ENCODE measurements around the gene HPSE2. TPM values are rescaled to one million over a fixed set of nuclear protein-coding genes. Genes with fewer than 3 reads are reported as not detected.

The HPSE2 gene
- total RNA-seq, 1 donor from 2014 or later, result under 0.01 TPM

- Histone ChIP-seq H3K4me1 (ENCODE audit: control insufficient read depth in 3 of 3, insufficient read depth in 3 of 3, low read length in 3 of 3) (no peaks in the 10 kb centered on the region), H3K9me3 (ENCODE audit: control insufficient read depth in 3 of 3, low read length in 3 of 3) (no peaks in the 10 kb centered on the region), H3K9ac (ENCODE audit: low read depth in 1 of 3, low read length in 3 of 3) (no peak overlapping the region), H3K4me3 (ENCODE audit: low read length in 3 of 3) (no peak overlapping the region), H3K27me3 (ENCODE audit: control insufficient read depth in 3 of 3, insufficient read depth in 3 of 3, low read length in 3 of 3) (no peaks in the 10 kb centered on the region), H3K27ac (ENCODE audit: low read depth, low read length) (no peak overlapping the region), H3K36me3 (ENCODE audit: control insufficient read depth in 3 of 3, insufficient read depth in 3 of 3, low read length in 3 of 3) (no peaks in the 10 kb centered on the region)
Measured at GRCh38 chr10:98623176-98623575, 612.5 kb downstream of the HPSE2 start.

GRCh38 chr10:98621630-98622029 is 614.0 kb downstream of the HPSE2 start:
- Histone ChIP-seq H3K27me3 (ENCODE audit: control insufficient read depth in 3 of 3, insufficient read depth in 3 of 3, low read length in 3 of 3) (no peaks in the 10 kb centered on the region), H3K27ac (ENCODE audit: low read depth, low read length) (no peak overlapping the region), H3K4me1 (ENCODE audit: control insufficient read depth in 3 of 3, insufficient read depth in 3 of 3, low read length in 3 of 3) (no peaks in the 10 kb centered on the region), H3K4me3 (ENCODE audit: low read length in 3 of 3) (no peak overlapping the region), H3K9me3 (ENCODE audit: control insufficient read depth in 3 of 3, low read length in 3 of 3) (no peaks in the 10 kb centered on the region), H3K36me3 (ENCODE audit: control insufficient read depth in 3 of 3, insufficient read depth in 3 of 3, low read length in 3 of 3) (no peaks in the 10 kb centered on the region), H3K9ac (ENCODE audit: low read depth in 1 of 3, low read length in 3 of 3) (no peak overlapping the region)

- Histone ChIP-seq H3K4me1 (ENCODE audit: control insufficient read depth in 3 of 3, insufficient read depth in 3 of 3, low read length in 3 of 3) (no peaks in the 10 kb centered on the region), H3K9me3 (ENCODE audit: control insufficient read depth in 3 of 3, low read length in 3 of 3) (no peaks in the 10 kb centered on the region), H3K36me3 (ENCODE audit: control insufficient read depth in 3 of 3, insufficient read depth in 3 of 3, low read length in 3 of 3) (no peaks in the 10 kb centered on the region), H3K27me3 (ENCODE audit: control insufficient read depth in 3 of 3, insufficient read depth in 3 of 3, low read length in 3 of 3) (no peaks in the 10 kb centered on the region), H3K27ac (ENCODE audit: low read depth, low read length) (no peak overlapping the region), H3K4me3 (ENCODE audit: low read length in 3 of 3) (no peak overlapping the region), H3K9ac (ENCODE audit: low read depth in 1 of 3, low read length in 3 of 3) (no peak overlapping the region)
Measured at GRCh38 chr10:98620503-98620902, 615.1 kb downstream of the HPSE2 start.

DNA sequence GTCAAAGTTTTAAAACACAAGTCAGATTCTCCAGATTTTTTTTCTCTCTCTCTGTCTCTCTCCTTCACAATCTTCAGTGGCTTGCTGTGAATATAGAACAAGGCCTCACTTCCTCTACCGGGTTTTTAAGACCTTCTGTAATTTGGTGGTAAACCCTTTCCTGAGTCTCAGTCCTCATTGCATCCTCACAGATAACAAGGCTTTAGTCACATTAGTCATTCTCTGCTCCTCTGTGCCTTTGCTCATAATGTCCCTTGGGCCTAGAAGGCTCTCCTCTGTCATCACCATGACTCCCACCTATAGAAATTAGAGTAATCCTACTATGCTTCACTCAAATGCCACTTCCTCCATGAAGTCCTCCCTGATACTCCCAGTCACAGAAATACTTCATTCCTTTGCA is 616.2 kb downstream of the HPSE2 start:
- Histone ChIP-seq H3K27ac (ENCODE audit: low read depth, low read length) (no peak overlapping the region), H3K9me3 (ENCODE audit: control insufficient read depth in 3 of 3, low read length in 3 of 3) (no peaks in the 10 kb centered on the region), H3K27me3 (ENCODE audit: control insufficient read depth in 3 of 3, insufficient read depth in 3 of 3, low read length in 3 of 3) (no peaks in the 10 kb centered on the region), H3K36me3 (ENCODE audit: control insufficient read depth in 3 of 3, insufficient read depth in 3 of 3, low read length in 3 of 3) (no peaks in the 10 kb centered on the region), H3K4me3 (ENCODE audit: low read length in 3 of 3) (no peak overlapping the region), H3K9ac (ENCODE audit: low read depth in 1 of 3, low read length in 3 of 3) (no peak overlapping the region), H3K4me1 (ENCODE audit: control insufficient read depth in 3 of 3, insufficient read depth in 3 of 3, low read length in 3 of 3) (no peaks in the 10 kb centered on the region)

GRCh38 chr10:98617906-98618520 is 617.6 kb downstream of the HPSE2 start:
- no peak overlapping the region for H3K4me3 ChIP-seq (ENCODE audit: low read length in 3 of 3)
- no peak overlapping the region for H3K9ac ChIP-seq (ENCODE audit: low read depth in 1 of 3, low read length in 3 of 3)
- no peaks in the 10 kb centered on the region for H3K36me3 ChIP-seq (ENCODE audit: control insufficient read depth in 3 of 3, insufficient read depth in 3 of 3, low read length in 3 of 3)
- H3K4me1 ChIP-seq (ENCODE audit: control insufficient read depth in 3 of 3, insufficient read depth in 3 of 3, low read length in 3 of 3), result peaks cover 0 to 5% (median 0%) of the 10 kb centered on the region in 3 donors
- no peaks in the 10 kb centered on the region for H3K27me3 ChIP-seq (ENCODE audit: control insufficient read depth in 3 of 3, insufficient read depth in 3 of 3, low read length in 3 of 3)
- H3K27ac ChIP-seq (ENCODE audit: low read depth, low read length), result no peak overlapping the region
- no peaks in the 10 kb centered on the region for H3K9me3 ChIP-seq (ENCODE audit: control insufficient read depth in 3 of 3, low read length in 3 of 3)

DNA sequence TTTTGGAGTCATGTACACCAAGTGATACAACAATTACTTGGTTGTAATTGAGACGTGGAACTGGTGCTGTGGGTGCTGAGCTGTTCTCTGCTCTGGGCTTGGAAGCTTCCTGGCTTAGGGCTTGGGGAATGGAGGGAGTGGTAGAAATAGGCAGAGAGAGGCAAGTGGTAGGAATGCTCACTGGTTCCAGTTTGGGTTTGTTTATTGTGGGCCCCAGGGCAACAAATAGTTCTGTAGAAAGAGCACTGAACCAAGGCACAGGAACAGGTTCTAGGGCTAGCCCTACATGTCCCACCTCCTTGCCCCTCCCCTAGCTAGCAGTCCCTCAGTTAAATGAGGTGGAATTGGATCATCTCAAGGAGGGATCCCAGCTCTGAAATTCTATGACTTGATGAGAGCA is 622.2 kb downstream of the HPSE2 start:
- Histone ChIP-seq H3K4me1 (ENCODE audit: control insufficient read depth in 3 of 3, insufficient read depth in 3 of 3, low read length in 3 of 3) (peaks cover 3 to 22% (median 9%) of the 10 kb centered on the region in 3 donors), H3K4me3 (ENCODE audit: low read length in 3 of 3) (no peak overlapping the region), H3K36me3 (ENCODE audit: control insufficient read depth in 3 of 3, insufficient read depth in 3 of 3, low read length in 3 of 3) (no peaks in the 10 kb centered on the region), H3K9me3 (ENCODE audit: control insufficient read depth in 3 of 3, low read length in 3 of 3) (no peaks in the 10 kb centered on the region), H3K9ac (ENCODE audit: low read depth in 1 of 3, low read length in 3 of 3) (no peak overlapping the region), H3K27me3 (ENCODE audit: control insufficient read depth in 3 of 3, insufficient read depth in 3 of 3, low read length in 3 of 3) (no peaks in the 10 kb centered on the region), H3K27ac (ENCODE audit: low read depth, low read length) (no peak overlapping the region)

DNA sequence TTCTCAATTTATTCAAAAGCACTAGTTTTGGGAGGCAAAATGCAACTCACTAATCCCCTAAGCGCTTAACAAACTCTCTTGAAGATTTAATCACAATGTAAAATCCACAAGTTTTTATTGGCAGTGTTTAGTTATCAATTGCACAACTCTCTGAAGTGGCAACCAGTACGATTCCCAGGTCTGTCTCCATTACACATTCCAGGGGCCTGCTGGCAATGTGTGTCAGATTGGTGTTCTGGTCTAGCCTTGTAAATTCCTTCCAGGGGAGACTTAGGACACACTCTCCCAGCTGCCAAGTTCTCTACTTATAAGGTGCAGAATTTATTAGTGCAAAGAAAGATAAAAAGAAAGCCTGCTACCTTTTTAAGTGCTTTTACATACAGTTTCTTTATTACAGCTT is 624.2 kb downstream of the HPSE2 start:
- Histone ChIP-seq H3K27me3 (ENCODE audit: control insufficient read depth in 3 of 3, insufficient read depth in 3 of 3, low read length in 3 of 3) (no peaks in the 10 kb centered on the region), H3K36me3 (ENCODE audit: control insufficient read depth in 3 of 3, insufficient read depth in 3 of 3, low read length in 3 of 3) (no peaks in the 10 kb centered on the region), H3K4me1 (ENCODE audit: control insufficient read depth in 3 of 3, insufficient read depth in 3 of 3, low read length in 3 of 3) (peaks cover 6 to 27% (median 14%) of the 10 kb centered on the region in 3 donors), H3K9me3 (ENCODE audit: control insufficient read depth in 3 of 3, low read length in 3 of 3) (no peaks in the 10 kb centered on the region), H3K4me3 (ENCODE audit: low read length in 3 of 3) (no peak overlapping the region), H3K9ac (ENCODE audit: low read depth in 1 of 3, low read length in 3 of 3) (no peak overlapping the region), H3K27ac (ENCODE audit: low read depth, low read length) (no peak overlapping the region)

- Histone ChIP-seq H3K9ac (ENCODE audit: low read depth in 1 of 3, low read length in 3 of 3) (no peak overlapping the region), H3K4me3 (ENCODE audit: low read length in 3 of 3) (no peak overlapping the region), H3K27ac (ENCODE audit: low read depth, low read length) (no peak overlapping the region), H3K9me3 (ENCODE audit: control insufficient read depth in 3 of 3, low read length in 3 of 3) (no peaks in the 10 kb centered on the region), H3K36me3 (ENCODE audit: control insufficient read depth in 3 of 3, insufficient read depth in 3 of 3, low read length in 3 of 3) (no peaks in the 10 kb centered on the region), H3K27me3 (ENCODE audit: control insufficient read depth in 3 of 3, insufficient read depth in 3 of 3, low read length in 3 of 3) (no peaks in the 10 kb centered on the region), H3K4me1 (ENCODE audit: control insufficient read depth in 3 of 3, insufficient read depth in 3 of 3, low read length in 3 of 3) (peaks cover 6 to 27% (median 14%) of the 10 kb centered on the region in 3 donors)
Measured at GRCh38 chr10:98610836-98611235, 624.8 kb downstream of the HPSE2 start.

DNA sequence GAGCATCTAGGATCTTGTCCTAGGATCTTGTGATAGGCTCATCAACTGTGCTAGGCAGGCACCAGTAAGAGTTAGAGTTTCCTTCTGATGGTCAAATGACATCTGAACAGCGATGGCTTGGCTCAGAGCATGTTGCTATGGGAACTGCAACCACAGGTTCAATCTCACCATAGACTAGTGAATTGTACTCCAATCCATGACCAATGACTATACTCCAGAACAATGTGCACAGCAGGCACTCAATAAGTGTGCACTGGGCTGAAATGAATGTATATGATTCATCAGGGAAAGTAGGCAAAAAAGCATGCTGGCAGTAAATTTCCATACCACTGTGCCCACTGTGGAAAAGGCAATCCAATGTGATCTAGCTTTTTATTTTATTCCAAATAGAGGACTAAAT is 625.4 kb downstream of the HPSE2 start:
- Histone ChIP-seq H3K27me3 (ENCODE audit: control insufficient read depth in 3 of 3, insufficient read depth in 3 of 3, low read length in 3 of 3) (no peaks in the 10 kb centered on the region), H3K4me3 (ENCODE audit: low read length in 3 of 3) (no peak overlapping the region), H3K4me1 (ENCODE audit: control insufficient read depth in 3 of 3, insufficient read depth in 3 of 3, low read length in 3 of 3) (peaks cover 6 to 27% (median 14%) of the 10 kb centered on the region in 3 donors), H3K9me3 (ENCODE audit: control insufficient read depth in 3 of 3, low read length in 3 of 3) (no peaks in the 10 kb centered on the region), H3K27ac (ENCODE audit: low read depth, low read length) (no peak overlapping the region), H3K36me3 (ENCODE audit: control insufficient read depth in 3 of 3, insufficient read depth in 3 of 3, low read length in 3 of 3) (no peaks in the 10 kb centered on the region), H3K9ac (ENCODE audit: low read depth in 1 of 3, low read length in 3 of 3) (no peak overlapping the region)

DNA sequence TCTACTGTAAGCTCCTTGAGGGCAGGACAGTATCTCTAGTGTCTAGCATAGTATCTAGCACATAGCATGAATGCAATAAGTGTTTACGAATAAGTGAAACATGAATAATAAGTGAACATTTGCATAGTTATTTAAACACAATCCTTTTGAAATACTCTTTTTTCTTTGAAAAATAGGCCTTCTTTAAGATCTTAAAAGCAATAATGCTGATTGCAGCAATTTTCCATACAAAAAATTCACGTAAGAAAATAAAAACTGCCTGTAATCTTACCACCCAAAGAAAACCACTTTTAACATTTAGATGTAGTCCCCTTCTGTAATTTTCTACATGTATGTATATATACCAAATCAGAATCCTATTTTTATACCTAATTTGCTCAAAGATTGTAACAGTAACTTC is 626.4 kb downstream of the HPSE2 start:
- H3K9ac ChIP-seq (ENCODE audit: low read depth in 1 of 3, low read length in 3 of 3), result no peak overlapping the region
- H3K9me3 ChIP-seq (ENCODE audit: control insufficient read depth in 3 of 3, low read length in 3 of 3), result no peaks in the 10 kb centered on the region
- H3K27me3 ChIP-seq (ENCODE audit: control insufficient read depth in 3 of 3, insufficient read depth in 3 of 3, low read length in 3 of 3), result no peaks in the 10 kb centered on the region
- no peaks in the 10 kb centered on the region for H3K36me3 ChIP-seq (ENCODE audit: control insufficient read depth in 3 of 3, insufficient read depth in 3 of 3, low read length in 3 of 3)
- H3K27ac ChIP-seq (ENCODE audit: low read depth, low read length), result no peak overlapping the region
- H3K4me3 ChIP-seq (ENCODE audit: low read length in 3 of 3), result no peak overlapping the region
- H3K4me1 ChIP-seq (ENCODE audit: control insufficient read depth in 3 of 3, insufficient read depth in 3 of 3, low read length in 3 of 3), result peaks cover 6 to 27% (median 14%) of the 10 kb centered on the region in 3 donors
